GM19328 (cell line): ENCODE results near the gene SLC2A4RG.

Experiments
- ATAC-seq: cut with Tn5 transposase; IDR thresholded peaks from one replicate; pipeline ENCODE4 v1.9.1; 2021; ENCODE audit warnings: mild to moderate bottlenecking, moderate library complexity; ENCODE audit not compliant: unreplicated experiment

The SLC2A4RG gene

GRCh38 chr20:63751471-63752271 is 12.1 kb downstream of the SLC2A4RG start:
- ATAC-seq: no peak

- no peak for ATAC-seq
Measured at GRCh38 chr20:63752411-63753101, 13.0 kb downstream of the SLC2A4RG start.

- ATAC-seq: no peak
Measured at GRCh38 chr20:63753381-63753780, 13.8 kb downstream of the SLC2A4RG start.

- no peak for ATAC-seq
Measured at GRCh38 chr20:63754008-63754407, 14.4 kb downstream of the SLC2A4RG start.

- no peak for ATAC-seq
Measured at GRCh38 chr20:63755933-63756647, 16.5 kb downstream of the SLC2A4RG start.

GRCh38 chr20:63756648-63756991 is 17.0 kb downstream of the SLC2A4RG start:
- no peak for ATAC-seq

GRCh38 chr20:63758152-63758551 is 18.6 kb downstream of the SLC2A4RG start:
- no peak for ATAC-seq

GRCh38 chr20:63759377-63759901 is 19.9 kb downstream of the SLC2A4RG start:
- no peak for ATAC-seq

GRCh38 chr20:63765082-63765873 is 25.7 kb downstream of the SLC2A4RG start:
- ATAC-seq: no peak

- ATAC-seq: no peak
Measured at GRCh38 chr20:63765902-63766301, 26.3 kb downstream of the SLC2A4RG start.

- ATAC-seq: no peak
Measured at GRCh38 chr20:63766695-63767426, 27.3 kb downstream of the SLC2A4RG start.

GRCh38 chr20:63767456-63767855 is 27.9 kb downstream of the SLC2A4RG start:
- no peak for ATAC-seq

GRCh38 chr20:63767886-63768285 is 28.3 kb downstream of the SLC2A4RG start:
- no peak for ATAC-seq

GRCh38 chr20:63768591-63769515 is 29.3 kb downstream of the SLC2A4RG start:
- no peak for ATAC-seq

GRCh38 chr20:63769891-63770474 is 30.4 kb downstream of the SLC2A4RG start:
- no peak for ATAC-seq

- no peak for ATAC-seq
Measured at GRCh38 chr20:63771046-63771707, 31.6 kb downstream of the SLC2A4RG start.

GRCh38 chr20:63772781-63773518 is 33.4 kb downstream of the SLC2A4RG start:
- no peak for ATAC-seq
